Heart left ventricle (tissue), 13 donors: ENCODE results near the gene RNF150.

Experiments
- CTCF ChIP-seq, 12 donors: fragments of 200-600 bp; sonication (generic) in 4 of 12; IDR thresholded peaks; one replicate each; pipeline versions ENCODE4 v1.5.0 to v1.8.0; 2018 to 2022; ENCODE audit warnings: antibody characterized with exemption in 12 of 12, mild to moderate bottlenecking in 5 of 12
- POLR2A ChIP-seq, 2 donors: fragments of 450-650 bp; IDR thresholded peaks; one replicate each; pipeline ENCODE4 v1.6.1; 2017; ENCODE audit warnings: antibody characterized with exemption in 2 of 2, mild to moderate bottlenecking in 2 of 2, moderate library complexity in 2 of 2
- donor health status: ischemic (EF 13 %, LVEDD 7.1; RV severe dilation, severe dysfunction).
- donor health status: DM: no; HTN: yes; CAD: no.
- donor health status: DM: no; HTN: no; CAD: no.
- donor health status: ischemic (EF 25% LVEDD 6.9; RV normal size, moderate dysfunction).
- donor health status: ischemic (EF 25% LVEDD 5.7; RV mildly dilated, moderate dysfunction).
- donor health status: ischemic (EF 35%, LVEDD 5.7; RV mildly dilated, moderate dysfunction).
- donor health status: nonischemic (EF 11% LVEDD 7.7; RV severe dilation, severe dysfunction).
- donor health status: DM: yes; HTN: yes; CAD: no.
- donor health status: PGD.
- donor health status: ischemic (EF 29% LVEDD 5.4; RV normal size, mild dysfunction).
- donor health status: nonischemic (EF 23%, LVEDD 6.1; RV moderate dilation, normal function).

- TF ChIP-seq CTCF (IDR thresholded peaks at IDR 0.05) (no peak), POLR2A (IDR thresholded peaks at IDR 0.05) (no peak)
Observed at GRCh38 chr4:140944199-140944515, 189.1 kb downstream of the RNF150 start.
